ENCODE data around the gene PPARGC1A.

The PPARGC1A gene, protein sequence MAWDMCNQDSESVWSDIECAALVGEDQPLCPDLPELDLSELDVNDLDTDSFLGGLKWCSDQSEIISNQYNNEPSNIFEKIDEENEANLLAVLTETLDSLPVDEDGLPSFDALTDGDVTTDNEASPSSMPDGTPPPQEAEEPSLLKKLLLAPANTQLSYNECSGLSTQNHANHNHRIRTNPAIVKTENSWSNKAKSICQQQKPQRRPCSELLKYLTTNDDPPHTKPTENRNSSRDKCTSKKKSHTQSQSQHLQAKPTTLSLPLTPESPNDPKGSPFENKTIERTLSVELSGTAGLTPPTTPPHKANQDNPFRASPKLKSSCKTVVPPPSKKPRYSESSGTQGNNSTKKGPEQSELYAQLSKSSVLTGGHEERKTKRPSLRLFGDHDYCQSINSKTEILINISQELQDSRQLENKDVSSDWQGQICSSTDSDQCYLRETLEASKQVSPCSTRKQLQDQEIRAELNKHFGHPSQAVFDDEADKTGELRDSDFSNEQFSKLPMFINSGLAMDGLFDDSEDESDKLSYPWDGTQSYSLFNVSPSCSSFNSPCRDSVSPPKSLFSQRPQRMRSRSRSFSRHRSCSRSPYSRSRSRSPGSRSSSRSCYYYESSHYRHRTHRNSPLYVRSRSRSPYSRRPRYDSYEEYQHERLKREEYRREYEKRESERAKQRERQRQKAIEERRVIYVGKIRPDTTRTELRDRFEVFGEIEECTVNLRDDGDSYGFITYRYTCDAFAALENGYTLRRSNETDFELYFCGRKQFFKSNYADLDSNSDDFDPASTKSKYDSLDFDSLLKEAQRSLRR

DNA sequence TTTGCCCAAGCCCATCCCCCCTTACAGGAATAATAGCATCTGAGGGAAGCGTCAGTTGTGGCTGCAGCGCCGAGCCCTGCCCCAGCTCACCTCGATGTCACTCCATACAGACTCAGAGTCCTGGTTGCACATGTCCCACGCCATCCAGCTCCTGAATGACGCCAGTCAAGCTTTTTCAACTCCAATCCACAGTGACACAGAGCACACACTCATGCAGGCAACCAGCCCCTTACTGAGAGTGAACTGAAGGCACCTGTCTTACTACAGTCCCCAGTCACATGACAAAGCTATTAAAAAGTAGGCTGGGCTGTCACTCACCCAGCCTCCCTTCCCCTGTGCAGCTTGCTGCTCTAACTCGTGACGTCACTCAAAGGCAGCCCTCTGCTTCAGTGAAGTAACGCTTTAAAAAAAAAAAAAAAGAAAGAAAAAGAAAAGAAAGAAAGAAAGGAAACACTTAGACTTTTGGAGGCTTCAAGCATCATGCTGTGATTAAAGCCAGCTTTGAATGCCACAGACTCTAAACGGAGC lies at the start of gene PPARGC1A:
Gene PPARGC1A, minus strand, starts transcription at position 234 of the 528 bp plus-strand sequence. Its CDS starts 90 bp downstream, at position 144.
- Histone ChIP-seq H3K27ac (no peak within 1 kb of the TSS), H3K4me3 (ENCODE audit: low read depth, low read length) (peak within 1 kb of the TSS; percentile 60), H3K36me3 (replicated peaks) (no peaks in the 10 kb centered on the region), H3K27me3 (replicated peaks) (no peaks in the 10 kb centered on the region)
- no peak for DNase-seq
- in situ Hi-C loops (cut with HindIII; ENCODE audit: low pct_ligation_motif_present, low sequenced_read_pairs), result no loop called here
- TF ChIP-seq, protein P1, sequence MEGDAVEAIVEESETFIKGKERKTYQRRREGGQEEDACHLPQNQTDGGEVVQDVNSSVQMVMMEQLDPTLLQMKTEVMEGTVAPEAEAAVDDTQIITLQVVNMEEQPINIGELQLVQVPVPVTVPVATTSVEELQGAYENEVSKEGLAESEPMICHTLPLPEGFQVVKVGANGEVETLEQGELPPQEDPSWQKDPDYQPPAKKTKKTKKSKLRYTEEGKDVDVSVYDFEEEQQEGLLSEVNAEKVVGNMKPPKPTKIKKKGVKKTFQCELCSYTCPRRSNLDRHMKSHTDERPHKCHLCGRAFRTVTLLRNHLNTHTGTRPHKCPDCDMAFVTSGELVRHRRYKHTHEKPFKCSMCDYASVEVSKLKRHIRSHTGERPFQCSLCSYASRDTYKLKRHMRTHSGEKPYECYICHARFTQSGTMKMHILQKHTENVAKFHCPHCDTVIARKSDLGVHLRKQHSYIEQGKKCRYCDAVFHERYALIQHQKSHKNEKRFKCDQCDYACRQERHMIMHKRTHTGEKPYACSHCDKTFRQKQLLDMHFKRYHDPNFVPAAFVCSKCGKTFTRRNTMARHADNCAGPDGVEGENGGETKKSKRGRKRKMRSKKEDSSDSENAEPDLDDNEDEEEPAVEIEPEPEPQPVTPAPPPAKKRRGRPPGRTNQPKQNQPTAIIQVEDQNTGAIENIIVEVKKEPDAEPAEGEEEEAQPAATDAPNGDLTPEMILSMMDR (IDR thresholded peaks at IDR 0.05; ENCODE audit: low read depth, low read length, missing control alignments), result no peak

DNA sequence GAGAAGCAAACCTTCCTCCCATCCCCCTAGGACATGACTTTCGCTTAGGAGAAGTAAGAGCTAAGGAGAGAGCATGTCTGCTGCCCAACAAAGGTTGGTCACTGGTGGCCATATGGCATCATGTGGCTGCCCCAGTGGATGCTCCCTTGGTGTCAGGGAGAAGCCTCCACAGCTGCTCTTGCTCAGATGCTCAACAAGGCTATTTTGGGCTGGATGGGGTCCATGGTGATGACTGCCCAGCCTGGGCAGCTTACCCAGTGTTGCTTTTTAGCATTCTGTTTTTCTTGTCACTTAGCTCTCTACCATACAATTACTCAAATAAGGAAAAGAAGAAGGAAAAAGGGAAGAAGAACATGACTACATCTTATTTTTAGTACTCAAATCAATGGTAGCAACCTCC lies 48.9 kb upstream of the PPARGC1A start:
- Histone ChIP-seq H3K27me3 (replicated peaks) (no peaks in the 10 kb centered on the region), H3K27ac (no peak overlapping the region), H3K4me3 (ENCODE audit: low read depth, low read length) (no peak overlapping the region), H3K36me3 (replicated peaks) (no peaks in the 10 kb centered on the region)
- in situ Hi-C loops (cut with HindIII; ENCODE audit: low pct_ligation_motif_present, low sequenced_read_pairs), result no loop called here
- TF ChIP-seq, protein P1 (IDR thresholded peaks at IDR 0.05; ENCODE audit: low read depth, low read length, missing control alignments), result no peak
- DNase-seq, result no peak

DNA sequence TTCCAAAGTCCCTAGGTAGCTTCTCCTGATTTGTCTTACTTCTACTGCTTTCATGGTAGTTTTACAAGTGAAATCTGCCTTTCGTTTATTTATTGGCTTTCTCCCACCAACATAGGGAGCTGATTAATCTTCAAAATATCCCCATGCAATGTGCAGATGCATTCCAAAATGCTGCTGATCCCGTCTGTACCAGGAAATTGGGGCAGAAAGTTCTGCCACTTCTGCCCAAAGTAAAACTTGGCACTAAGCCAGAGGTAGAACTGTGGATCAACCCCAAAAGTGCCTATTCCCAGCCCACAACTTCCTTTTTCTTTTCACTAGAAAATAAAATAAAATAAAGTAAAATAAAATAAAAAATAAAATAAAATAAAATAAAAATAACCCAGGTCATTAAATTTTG lies 47.3 kb upstream of the PPARGC1A start:
- in situ Hi-C loops (cut with HindIII; ENCODE audit: low pct_ligation_motif_present, low sequenced_read_pairs), result no loop called here
- no peaks in the 10 kb centered on the region for H3K36me3 ChIP-seq (replicated peaks)
- DNase-seq, result no peak
- TF ChIP-seq, protein P1 (IDR thresholded peaks at IDR 0.05; ENCODE audit: low read depth, low read length, missing control alignments), result no peak
- H3K4me3 ChIP-seq (ENCODE audit: low read depth, low read length), result no peak overlapping the region
- no peak overlapping the region for H3K27ac ChIP-seq
- no peaks in the 10 kb centered on the region for H3K27me3 ChIP-seq (replicated peaks)

DNA sequence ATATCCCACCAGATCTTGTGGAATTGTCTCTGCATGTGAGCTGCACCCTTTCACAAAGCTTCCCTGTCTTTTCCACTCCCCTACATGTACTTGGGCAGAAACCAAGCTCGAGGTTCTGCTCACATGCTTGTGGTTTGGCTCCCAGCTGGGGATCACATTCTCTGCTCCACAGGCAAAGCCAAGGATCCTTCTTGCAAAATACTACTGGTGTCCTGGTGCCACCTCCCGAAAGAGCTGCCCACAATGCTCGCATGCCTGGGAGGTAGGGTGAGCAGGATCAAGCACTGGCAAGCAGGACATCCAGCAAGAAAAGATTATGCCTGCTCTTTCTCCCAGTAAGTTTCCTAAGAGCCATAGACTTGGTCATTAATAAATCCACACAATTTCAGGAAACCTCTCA lies 45.1 kb upstream of the PPARGC1A start:
- DNase-seq, result peak; percentile 83
- H3K36me3 ChIP-seq (replicated peaks), result no peaks in the 10 kb centered on the region
- TF ChIP-seq, protein P1 (IDR thresholded peaks at IDR 0.05; ENCODE audit: low read depth, low read length, missing control alignments), result no peak

DNA sequence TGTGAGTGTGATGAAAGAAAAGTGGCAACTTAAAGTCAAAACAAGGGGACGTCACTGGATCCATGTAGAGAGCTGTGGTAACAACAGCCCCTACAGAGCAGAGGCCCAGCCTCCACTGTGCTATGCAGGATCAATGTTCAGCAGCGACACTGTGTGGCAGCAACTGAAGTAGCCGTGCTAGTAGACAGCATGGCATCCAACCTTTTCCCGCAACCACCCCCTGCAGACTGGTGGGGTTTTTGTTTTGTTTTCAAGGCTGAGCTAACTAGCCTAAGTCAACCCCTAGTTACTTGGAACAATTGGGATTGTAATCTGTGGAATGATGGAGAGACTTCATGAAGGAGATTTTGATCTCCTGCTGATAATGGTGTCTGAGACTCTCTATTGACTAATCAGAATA lies 44.4 kb upstream of the PPARGC1A start:
- TF ChIP-seq, protein P1 (IDR thresholded peaks at IDR 0.05; ENCODE audit: low read depth, low read length, missing control alignments), result peak; percentile 31

More for the DNA sequence above, 45.1 kb upstream of the PPARGC1A start:
- H3K27ac ChIP-seq, result no peak overlapping the region
- no peaks in the 10 kb centered on the region for H3K27me3 ChIP-seq (replicated peaks)
- no peak overlapping the region for H3K4me3 ChIP-seq (ENCODE audit: low read depth, low read length)
- in situ Hi-C loops (cut with HindIII; ENCODE audit: low pct_ligation_motif_present, low sequenced_read_pairs), result no loop called here

More for the DNA sequence above, 44.4 kb upstream of the PPARGC1A start:
- no peak for DNase-seq
- Histone ChIP-seq H3K36me3 (replicated peaks) (no peaks in the 10 kb centered on the region), H3K4me3 (ENCODE audit: low read depth, low read length) (no peak overlapping the region), H3K27me3 (replicated peaks) (no peaks in the 10 kb centered on the region), H3K27ac (no peak overlapping the region)
- in situ Hi-C loops (cut with HindIII; ENCODE audit: low pct_ligation_motif_present, low sequenced_read_pairs), result no loop called here
